Measurements from ENCODE around the gene MCUB.
"Not testable (repeated sequence)": the region's sequence is repeated elsewhere in the genome, so short reads cannot be mapped to it uniquely, and the experiment has no call there.

Gene MCUB

GRCh38 chr4:109559983-109560686 lies at the start of gene MCUB:
Gene MCUB (plus strand): TSS chr4:109560246. CDS start chr4:109560338, 92 bp downstream.
- peak; percentile 92 for DNase-seq

DNA sequence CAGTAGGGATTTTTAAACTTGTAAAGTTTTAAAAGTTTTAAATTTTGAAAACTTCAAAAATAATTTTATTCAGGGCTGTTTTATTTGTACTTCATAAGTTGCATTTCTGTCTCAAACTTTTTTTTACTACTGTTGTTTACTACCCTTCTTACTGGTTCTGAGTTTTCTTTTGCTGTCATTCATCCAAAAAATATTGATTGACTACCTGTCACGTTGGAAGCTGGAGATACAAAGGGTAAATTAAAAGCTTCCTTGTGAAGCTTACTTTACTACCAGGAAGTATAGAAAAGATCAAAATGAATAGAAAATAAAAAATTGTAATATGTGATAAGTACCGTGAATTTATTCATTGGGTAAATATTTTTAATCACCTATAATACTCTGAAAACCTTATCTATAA lies 49.4 kb upstream of the MCUB start:
- no peak for DNase-seq

GRCh38 chr4:109511414-109511813 lies 48.6 kb upstream of the MCUB start:
- no peak for DNase-seq

DNA sequence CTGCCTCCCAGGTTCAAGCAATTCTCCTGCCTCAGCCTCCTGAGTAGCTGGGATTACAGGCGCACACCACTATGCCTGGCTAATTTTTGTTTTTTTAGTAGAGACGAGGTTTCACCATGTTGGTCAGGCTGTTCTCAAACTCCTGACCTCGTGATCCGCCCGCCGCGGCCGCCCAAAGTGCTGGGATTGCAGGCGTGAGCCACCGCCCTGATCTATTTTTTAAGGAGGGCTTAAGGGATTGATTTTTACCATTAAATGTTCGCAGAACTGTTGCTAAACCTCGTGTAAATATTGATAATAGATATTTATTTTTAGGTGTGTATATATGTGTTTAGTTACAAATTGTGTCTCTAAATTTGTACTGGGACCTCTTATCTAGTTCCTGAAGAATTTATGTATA lies 46.7 kb upstream of the MCUB start:
- DNase-seq: not testable (repeated sequence)

DNA sequence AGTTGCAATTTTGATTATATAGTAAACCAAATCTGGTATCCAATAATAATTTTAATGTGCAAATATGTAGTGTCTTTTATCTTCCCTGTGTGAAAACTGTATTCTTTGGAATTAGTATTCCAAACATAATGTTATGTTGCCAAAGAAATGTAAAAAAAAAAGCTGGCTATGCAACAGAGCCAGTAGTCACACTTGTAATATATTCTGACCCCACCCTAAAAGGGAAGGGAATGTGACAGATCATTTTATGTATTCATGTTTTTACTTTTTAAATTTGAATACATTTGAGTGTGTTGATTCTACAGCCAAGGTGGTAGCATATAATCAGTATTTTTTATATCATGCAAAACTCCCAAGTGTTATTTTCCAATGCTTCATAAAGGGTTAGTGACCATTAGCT lies 27.9 kb upstream of the MCUB start:
- no peak for DNase-seq

- DNase-seq: no peak
Observed at GRCh38 chr4:109545401-109545800, 14.6 kb upstream of the MCUB start.

GRCh38 chr4:109547394-109547793 lies 12.7 kb upstream of the MCUB start:
- no peak for DNase-seq

- DNase-seq: no peak
Observed at GRCh38 chr4:109548655-109549054, 11.4 kb upstream of the MCUB start.

DNA sequence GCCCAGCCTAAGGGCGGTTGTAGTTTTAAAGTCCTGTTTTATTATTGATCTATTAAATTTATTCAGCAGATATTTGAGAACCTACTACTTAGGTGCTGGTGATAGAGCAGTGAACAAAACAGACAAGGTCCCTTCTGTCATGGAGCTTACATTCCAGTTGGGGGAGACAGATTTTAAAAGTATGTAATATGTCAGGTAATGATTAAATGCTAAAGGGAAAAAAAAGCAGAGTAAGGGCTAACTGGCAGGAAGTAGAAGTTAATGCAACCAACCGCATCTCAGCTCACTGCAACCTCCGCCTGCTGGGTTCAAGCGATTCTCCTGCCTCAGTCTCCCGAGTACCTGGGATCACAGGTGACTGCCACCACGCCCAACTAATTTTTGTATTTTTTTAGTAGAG lies 7.8 kb upstream of the MCUB start:
- DNase-seq: no peak

GRCh38 chr4:109553130-109553529 lies 6.9 kb upstream of the MCUB start:
- DNase-seq: no peak

- no peak for DNase-seq
Observed at GRCh38 chr4:109554971-109555370, 5.1 kb upstream of the MCUB start.

DNA sequence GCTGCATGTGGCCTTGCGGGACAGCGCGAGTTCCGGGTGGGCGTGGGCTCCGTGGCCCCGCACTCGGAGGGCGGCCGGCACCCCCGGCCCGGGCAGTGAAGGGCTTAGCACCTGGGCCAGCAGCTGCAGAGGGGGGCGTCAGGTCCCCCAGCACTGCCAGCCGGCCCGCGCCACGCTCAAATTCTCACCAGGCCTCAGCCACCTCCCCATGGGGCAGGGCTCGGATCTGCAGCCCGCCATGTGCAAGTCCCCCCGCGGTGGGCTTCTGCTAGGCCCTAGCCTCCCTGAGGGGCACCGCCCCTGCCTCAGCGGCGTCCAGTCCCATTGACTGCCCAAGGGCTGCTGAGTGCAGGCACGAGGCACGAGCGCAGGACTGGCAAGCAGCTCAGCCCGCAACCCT lies 2.6 kb upstream of the MCUB start:
- DNase-seq: no peak

- peak; percentile 29 for DNase-seq
Observed at GRCh38 chr4:109558095-109558494, 2.0 kb upstream of the MCUB start.

- peak; percentile 43 for DNase-seq
Observed at GRCh38 chr4:109559625-109559982, 442 bp upstream of the MCUB start.

DNA sequence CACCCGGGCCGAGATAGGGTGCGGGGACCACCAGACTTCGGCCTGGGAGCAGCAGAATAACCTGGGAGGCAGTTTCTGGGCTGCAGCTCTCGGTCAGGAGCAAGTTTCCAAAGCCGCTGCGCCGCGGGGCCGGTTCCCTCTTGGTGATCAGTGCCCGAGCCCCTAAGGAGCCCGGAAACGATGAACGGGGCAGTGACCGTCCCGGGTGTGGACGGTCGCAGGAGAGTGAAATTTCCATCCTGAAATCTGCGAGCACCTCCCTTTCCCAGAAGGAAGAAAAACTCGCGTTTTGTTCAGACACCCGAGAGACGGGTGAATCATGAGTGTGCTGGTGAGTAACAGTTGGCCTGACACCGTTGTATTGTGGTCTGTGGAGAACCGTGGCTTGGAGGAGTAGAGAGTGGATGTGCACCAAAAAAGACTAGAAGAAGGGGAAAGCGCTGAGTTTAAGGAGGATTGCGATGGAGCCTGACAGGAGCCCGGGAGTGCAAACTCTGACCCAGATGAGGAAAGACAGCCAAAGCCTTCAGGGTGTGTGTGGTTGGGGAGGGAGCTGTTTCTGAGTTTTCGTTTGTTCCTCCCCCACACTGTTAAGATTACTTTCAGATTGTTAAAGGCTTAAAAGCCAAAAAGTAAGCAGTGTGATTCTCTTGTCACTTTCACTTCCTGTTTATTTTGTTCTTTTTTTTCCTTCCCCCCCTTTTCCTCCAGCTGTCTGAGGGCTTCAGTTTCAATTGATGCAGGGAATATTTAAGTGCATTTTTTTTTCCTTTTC lies 828 bp downstream of the MCUB start:
- DNase-seq: peak; percentile 63

- DNase-seq: no peak
Observed at GRCh38 chr4:109562457-109563239, 2.6 kb downstream of the MCUB start.

DNA sequence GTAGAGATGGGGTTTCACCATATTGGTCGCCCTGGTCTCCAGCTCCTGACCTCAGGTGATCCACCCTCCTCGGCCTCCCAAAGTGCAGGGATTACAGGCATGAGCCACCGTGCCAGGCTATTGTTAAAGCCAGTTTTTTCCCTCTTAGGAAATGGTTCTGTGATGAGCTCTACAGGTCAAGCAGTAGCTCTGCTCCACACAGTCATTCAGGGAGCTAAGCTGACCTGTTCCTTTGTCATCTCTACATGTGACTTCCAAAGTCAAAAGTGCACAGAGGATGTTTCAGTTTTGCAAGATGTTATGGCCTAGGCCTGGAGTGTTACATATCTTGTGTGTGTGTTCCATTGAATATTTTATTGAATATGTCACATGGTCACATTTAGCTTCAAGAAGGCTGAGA lies 11.4 kb downstream of the MCUB start:
- DNase-seq: no peak

DNA sequence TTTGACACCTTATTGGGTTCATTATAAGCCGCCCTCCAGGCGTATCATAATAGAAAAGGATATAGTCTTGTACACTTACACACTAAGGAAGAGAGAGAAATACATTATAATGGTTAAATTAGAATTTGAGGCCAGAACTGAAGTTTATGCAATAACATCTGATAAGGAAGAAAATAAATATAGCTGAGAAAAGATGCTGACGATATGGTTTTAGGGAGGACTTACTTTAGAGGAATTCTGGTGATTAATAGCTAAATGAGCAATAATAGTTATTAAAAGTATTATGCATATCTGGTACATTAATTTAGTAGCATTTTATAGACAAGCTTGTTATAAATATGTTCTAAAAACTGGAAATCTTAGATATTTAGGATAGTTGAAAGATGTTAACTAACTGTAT lies 12.1 kb downstream of the MCUB start:
- no peak for DNase-seq

DNA sequence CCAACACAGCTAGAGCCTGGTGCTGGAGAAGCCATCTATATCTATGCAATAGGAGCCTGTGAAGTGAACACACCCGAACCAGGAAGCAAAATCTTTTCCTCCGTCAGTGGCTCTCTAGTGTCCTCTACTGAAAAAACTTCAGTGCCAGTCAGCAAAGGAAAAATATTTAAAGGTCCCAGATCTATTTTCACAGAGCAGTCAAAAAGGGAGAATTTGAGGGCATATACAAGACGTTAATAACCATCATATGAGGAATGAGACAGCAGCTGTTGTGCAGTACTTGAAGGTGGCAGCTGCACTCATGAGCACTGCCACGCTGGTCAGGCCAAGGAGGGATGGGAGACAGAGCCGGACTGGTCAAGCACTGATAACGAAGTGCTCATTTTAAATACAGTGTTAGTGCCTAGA lies 14.4 kb downstream of the MCUB start:
- no peak for DNase-seq

- DNase-seq: no peak
Observed at GRCh38 chr4:109574931-109575804, 15.1 kb downstream of the MCUB start.

GRCh38 chr4:109576462-109576861 lies 16.4 kb downstream of the MCUB start:
- DNase-seq: no peak

DNA sequence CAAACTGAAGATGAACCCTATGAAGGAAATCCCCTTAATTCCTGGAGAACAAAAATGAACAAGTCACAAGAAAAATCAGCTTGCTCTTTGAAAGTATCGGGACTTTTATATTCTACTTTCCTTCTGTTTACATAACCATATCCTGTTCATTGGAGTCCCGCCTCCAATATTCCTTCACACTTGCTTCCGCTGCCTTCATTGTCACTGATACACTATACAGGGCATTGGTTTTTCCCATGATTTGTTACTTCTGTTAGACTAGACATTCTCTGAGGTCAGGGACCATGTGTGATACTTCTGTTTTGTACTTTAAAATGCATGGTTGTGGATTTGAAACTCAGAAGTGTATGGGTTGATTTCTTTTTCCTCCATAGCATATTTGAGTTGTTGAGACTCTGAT lies 18.8 kb downstream of the MCUB start:
- DNase-seq: no peak

DNA sequence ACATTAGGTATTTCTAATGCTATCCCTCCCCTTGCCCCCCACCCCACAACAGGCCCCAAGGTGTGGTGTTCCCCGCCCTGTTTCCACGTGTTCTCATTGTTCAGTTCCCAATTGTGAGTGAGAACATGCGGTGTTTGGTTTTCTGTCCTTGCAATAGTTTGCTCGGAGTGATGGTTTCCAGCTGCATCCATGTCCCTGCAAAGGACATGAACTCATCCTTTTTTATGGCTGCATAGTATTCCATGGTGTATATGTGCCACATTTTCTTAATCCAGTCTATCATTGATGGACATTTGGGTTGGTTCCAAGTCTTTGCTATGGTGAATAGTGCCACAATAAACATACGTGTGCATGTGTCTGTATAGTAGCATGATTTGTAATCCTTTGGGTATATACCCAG lies 20.0 kb downstream of the MCUB start:
- DNase-seq: not testable (repeated sequence)
